HG02970 (cell line): ENCODE measurements around the gene DNAH5.
"Not testable (repeated sequence)": the region's sequence is repeated elsewhere in the genome, so short reads cannot be mapped to it uniquely, and the experiment has no call there.

Experiments
- ATAC-seq: cut with Tn5 transposase; IDR thresholded peaks from one replicate; pipeline ENCODE4 v1.9.1; 2021; ENCODE audit warnings: mild to moderate bottlenecking, moderate library complexity, moderate number of reproducible peaks; ENCODE audit not compliant: unreplicated experiment, low FRiP score

The DNAH5 gene

DNA sequence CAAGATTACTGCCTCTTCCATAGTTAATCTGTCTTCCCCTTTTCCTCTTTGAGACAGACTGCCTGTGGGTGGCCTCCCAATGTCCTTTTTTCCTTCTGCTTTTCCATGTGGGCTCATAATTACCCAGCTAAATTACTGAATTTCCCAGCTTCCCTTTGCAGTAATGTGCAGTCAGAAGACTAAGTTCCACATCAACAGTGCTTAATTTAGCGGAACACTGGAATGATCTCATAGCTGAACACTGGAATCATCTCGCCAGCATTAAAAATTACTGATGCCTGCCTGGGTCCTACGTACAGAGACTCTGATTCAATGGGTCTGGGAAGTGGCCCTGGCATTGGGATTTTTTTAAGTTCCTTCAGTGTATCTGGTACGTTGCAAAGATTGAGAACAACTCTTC lies 84.3 kb downstream of the DNAH5 start:
- ATAC-seq = no peak

DNA sequence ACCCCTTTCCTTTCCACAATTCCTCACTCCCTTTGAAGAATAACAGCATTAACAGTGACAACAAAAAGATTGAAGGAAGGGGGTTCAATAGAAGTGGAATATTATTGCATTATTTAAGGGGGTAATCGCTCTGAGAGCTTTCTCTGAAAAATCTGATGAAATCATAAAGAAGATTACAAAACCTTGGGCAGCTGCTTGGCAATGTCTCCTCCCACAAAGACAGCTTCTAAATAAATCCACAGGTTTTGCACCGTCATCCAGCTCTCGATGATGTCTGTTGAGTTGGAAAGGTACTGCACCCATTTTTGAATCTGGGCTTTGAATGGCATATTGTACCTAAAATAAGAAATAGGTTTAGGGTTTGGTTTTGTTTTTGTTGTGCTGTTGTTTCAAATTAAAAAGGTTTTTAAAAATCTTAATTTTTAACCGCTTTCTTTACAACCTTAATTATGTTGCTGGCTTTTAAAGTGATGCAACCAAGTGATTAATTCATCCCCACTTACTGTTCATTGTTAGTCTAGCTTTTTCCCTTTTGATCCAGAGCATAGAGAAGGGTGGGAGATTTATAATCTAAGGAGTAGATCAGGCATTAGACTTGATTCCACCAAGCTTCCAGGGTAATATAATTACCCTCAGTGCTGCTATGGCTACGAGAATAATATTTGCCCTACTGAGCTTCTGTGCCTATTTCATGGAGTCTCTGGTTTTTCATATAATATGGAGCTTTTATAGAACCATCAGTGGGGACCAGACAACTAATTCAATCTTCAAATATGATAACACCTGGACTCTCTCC lies 85.0 kb downstream of the DNAH5 start:
- no peak for ATAC-seq

- no peak for ATAC-seq
Observed at GRCh38 chr5:13843175-13843846, 101.2 kb downstream of the DNAH5 start.

GRCh38 chr5:13833440-13833839 lies 111.0 kb downstream of the DNAH5 start:
- no peak for ATAC-seq

GRCh38 chr5:13831351-13831750 lies 113.1 kb downstream of the DNAH5 start:
- ATAC-seq = no peak

DNA sequence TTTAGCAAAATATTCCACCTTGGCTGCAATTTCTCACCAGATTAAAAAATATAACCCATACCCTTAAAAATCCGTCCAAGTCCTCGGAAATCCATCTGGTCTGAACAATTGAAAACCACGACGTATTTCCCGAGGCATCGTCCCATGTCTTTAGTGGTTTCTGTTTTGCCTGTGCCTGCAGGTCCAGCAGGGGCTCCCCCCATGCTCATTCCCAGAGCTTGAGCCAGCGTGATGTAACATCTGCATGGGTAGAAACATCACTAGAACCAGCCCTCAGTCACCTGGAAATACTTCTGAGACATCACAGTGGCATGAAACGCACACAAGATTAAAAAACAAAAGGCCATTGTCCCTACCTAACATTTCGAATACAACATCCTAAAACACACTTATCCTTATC lies 114.0 kb downstream of the DNAH5 start:
- ATAC-seq = no peak

GRCh38 chr5:13821366-13821765 lies 123.1 kb downstream of the DNAH5 start:
- ATAC-seq = no peak

DNA sequence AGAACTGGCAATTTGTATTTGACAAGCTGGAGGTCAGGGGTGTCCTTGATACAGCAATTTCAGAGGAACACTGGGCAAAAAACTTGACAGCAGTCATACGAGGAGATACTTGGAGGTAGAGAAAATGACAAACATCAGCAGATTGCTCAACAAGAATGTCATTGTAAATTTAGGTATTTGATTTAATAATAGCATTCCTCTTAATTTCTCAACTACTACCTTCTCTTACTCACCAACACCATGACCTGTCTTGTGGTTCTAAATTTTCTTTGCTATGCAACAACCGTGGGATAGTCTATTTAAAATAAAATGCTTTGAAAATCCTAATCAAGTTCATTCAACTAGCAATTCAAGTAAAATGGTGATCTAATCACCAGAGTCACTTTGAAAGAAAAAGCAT lies 128.4 kb downstream of the DNAH5 start:
- ATAC-seq = no peak

- ATAC-seq = no peak
Observed at GRCh38 chr5:13814301-13814700, 130.2 kb downstream of the DNAH5 start.

GRCh38 chr5:13809921-13810320 lies 134.6 kb downstream of the DNAH5 start:
- no peak for ATAC-seq

GRCh38 chr5:13804336-13804735 lies 140.2 kb downstream of the DNAH5 start:
- ATAC-seq = no peak

- ATAC-seq = not testable (repeated sequence)
Observed at GRCh38 chr5:13798569-13798968, 145.9 kb downstream of the DNAH5 start.

- no peak for ATAC-seq
Observed at GRCh38 chr5:13785781-13786415, 158.6 kb downstream of the DNAH5 start.

DNA sequence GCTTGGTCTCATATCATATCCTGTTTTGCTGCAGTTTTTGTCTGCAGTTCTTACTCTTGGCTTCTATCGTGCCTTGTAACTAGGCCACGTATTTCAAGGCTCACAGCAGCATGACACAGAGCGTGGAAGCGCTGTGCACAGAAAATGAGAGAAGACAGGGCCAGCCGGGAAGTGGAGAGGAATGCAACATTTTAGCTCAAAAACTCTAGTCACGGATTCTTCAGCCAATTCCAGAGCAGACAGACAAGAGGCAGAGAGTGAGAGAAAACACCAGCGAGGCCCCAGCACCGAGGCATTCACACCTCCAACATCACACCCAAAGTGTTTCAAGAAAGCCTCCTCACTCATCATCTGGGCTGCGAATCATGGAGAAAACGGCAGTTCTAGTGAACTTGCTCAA lies 160.8 kb downstream of the DNAH5 start:
- ATAC-seq = no peak

- ATAC-seq = no peak
Observed at GRCh38 chr5:13780081-13780480, 164.4 kb downstream of the DNAH5 start.

- ATAC-seq = no peak
Observed at GRCh38 chr5:13773649-13774048, 170.8 kb downstream of the DNAH5 start.

GRCh38 chr5:13771011-13771571 lies 173.4 kb downstream of the DNAH5 start:
- ATAC-seq = no peak

DNA sequence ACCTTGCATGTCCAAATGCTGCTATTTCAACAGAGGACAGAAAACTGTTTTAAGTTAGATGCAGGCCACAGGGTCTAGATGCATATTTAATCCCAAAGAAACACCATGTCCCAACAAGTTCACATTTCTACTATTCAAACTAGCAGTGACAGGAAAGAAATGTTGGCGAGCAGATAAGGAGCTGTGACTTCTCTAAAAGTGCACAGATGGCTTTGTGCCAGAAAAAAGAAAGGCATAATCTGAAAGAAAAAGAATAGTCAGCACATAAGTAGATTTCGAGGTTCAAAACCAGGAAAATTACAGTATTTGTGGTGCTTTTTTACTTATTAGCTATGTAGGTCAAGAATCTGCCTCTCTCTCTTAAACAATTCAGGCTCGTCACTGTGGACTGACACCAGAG lies 178.3 kb downstream of the DNAH5 start:
- no peak for ATAC-seq

- no peak for ATAC-seq
Observed at GRCh38 chr5:13763719-13764118, 180.8 kb downstream of the DNAH5 start.

- no peak for ATAC-seq
Observed at GRCh38 chr5:13749766-13750165, 194.7 kb downstream of the DNAH5 start.

- no peak for ATAC-seq
Observed at GRCh38 chr5:13746026-13746425, 198.5 kb downstream of the DNAH5 start.
